22Rv1 (cell line): Measurements from ENCODE around the gene SLC23A2.

Experiments
- H3K27ac ChIP-seq: fragments of 450-650 bp; 2 replicates; pipeline ENCODE4 v1.5.1; 2017
- CTCF ChIP-seq: fragments of 450-650 bp; IDR thresholded peaks from 2 replicates; pipeline ENCODE4 v1.5.1; 2017; ENCODE audit warnings: mild to moderate bottlenecking
- ZFX ChIP-seq: fragments of 450-650 bp; IDR thresholded peaks from 2 replicates; pipeline ENCODE4 v1.6.1; 2017; ENCODE audit warnings: antibody characterized with exemption, borderline replicate concordance

The SLC23A2 gene

GRCh38 chr20:4891190-4891763 is 110.0 kb downstream of the SLC23A2 start:
- no peak overlapping the region for H3K27ac ChIP-seq

DNA sequence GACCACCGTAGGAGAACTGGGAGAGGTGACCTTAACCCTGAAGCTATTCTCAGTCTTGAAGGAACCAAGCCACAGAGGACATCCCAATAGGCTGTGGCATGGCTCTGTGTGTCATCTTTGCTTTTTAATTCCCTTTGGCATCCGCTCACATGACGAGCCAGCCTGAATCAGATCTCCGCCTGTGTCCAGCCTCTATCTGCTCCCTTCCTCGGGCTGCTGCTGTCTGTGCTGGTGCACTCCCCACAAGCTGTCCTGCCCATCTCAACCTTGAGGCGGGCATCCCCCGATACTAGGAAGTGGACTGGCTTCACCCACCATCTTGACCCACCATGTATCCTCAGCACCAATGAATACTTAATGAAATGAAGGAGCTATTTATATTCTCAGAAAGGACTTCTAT is 111.9 kb downstream of the SLC23A2 start:
- H3K27ac ChIP-seq, result no peak overlapping the region
- no peak for TF ChIP-seq CTCF
- TF ChIP-seq ZFX, result no peak

More at GRCh38 chr20:4891190-4891763, 110.0 kb downstream of the SLC23A2 start:
- TF ChIP-seq ZFX (no peak), CTCF (no peak)

- TF ChIP-seq ZFX, result no peak
- H3K27ac ChIP-seq, result no peak overlapping the region
These were observed 113.7 kb downstream of the SLC23A2 start for GRCh38 chr20:4887586-4887985.

- no peak overlapping the region for H3K27ac ChIP-seq
- TF ChIP-seq CTCF (no peak), ZFX (no peak)
These were observed 114.4 kb downstream of the SLC23A2 start for GRCh38 chr20:4886771-4887527.

GRCh38 chr20:4885877-4886276 is 115.4 kb downstream of the SLC23A2 start:
- no peak overlapping the region for H3K27ac ChIP-seq
- no peak for TF ChIP-seq CTCF
- no peak for TF ChIP-seq ZFX

DNA sequence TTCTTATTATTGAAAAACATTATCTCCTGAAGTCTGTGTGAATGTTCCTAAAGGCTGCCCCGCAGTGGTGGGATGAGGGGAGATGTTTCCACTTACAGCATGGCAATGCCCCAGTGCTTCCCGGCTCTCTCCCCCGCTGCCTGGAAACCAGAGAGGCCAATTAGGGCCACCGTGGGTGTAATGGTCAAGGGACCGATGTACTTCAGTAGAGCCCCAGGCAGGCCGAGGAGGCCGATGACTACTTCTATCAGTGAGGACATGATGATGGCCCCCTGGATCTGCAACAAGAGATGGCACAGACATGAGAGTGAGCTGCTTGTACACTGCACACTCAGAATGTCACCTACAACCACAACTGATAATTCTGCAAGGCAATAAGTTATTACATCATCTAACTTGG is 117.8 kb downstream of the SLC23A2 start:
- TF ChIP-seq ZFX, result no peak
- no peak for TF ChIP-seq CTCF
- H3K27ac ChIP-seq, result no peak overlapping the region

GRCh38 chr20:4883051-4883450 is 118.3 kb downstream of the SLC23A2 start:
- no peak for TF ChIP-seq CTCF
- H3K27ac ChIP-seq, result no peak overlapping the region
